Tibial nerve (tissue), 4 donors: Measurements from ENCODE around the gene GALNT14. TPM values are rescaled to one million over a fixed set of nuclear protein-coding genes. Genes with fewer than 3 reads are reported as not detected.

Experiments
- DNase-seq, 2 donors: peaks; one replicate each; pipeline ENCODE4 v3.0.0-alpha.2; 2019; ENCODE audit warnings: low spot score in 2 of 2
- H3K27ac ChIP-seq, 4 donors: fragments of 200-600 bp; sonication (generic) in 3 of 4; one replicate each; pipeline ENCODE4 v1.5.1; 2017 to 2019; ENCODE audit warnings: mild to moderate bottlenecking in 1 of 4
- H3K27me3 ChIP-seq, 2 donors: fragments of 200-600 bp; sonication (generic) in 1 of 2; one replicate each; pipeline versions ENCODE4 v1.5.1 to v1.6.0; 2017 to 2019
- H3K36me3 ChIP-seq, 3 donors: fragments of 200-600 bp; sonication (generic); one replicate each; pipeline ENCODE4 v1.5.1; 2018 to 2019
- H3K4me1 ChIP-seq, 4 donors: fragments of 200-600 bp; sonication (generic) in 3 of 4; one replicate each; pipeline ENCODE4 v1.5.1; 2017 to 2019
- H3K4me3 ChIP-seq, 4 donors: fragments of 200-600 bp; sonication (generic) in 3 of 4; one replicate each; pipeline ENCODE4 v1.5.1; 2017 to 2019; ENCODE audit warnings: mild to moderate bottlenecking in 1 of 4, moderate library complexity in 1 of 4
- H3K9me3 ChIP-seq, 4 donors: fragments of 200-600 bp; sonication (generic) in 3 of 4; one replicate each; pipeline ENCODE4 v1.5.1; 2017 to 2019
- CTCF ChIP-seq, 5 experiments: fragments of 200-600 bp in 3 of 5; fragments of 450-650 bp in 2 of 5; sonication (generic) in 3 of 5; IDR thresholded peaks; one replicate each; pipeline ENCODE4 v1.5.1; 2016 to 2019; ENCODE audit warnings: antibody characterized with exemption in 5 of 5, mild to moderate bottlenecking in 3 of 5, moderate library complexity in 2 of 5
- EP300 ChIP-seq, 2 donors: sonication (generic); formaldehyde crosslinking; IDR thresholded peaks; one replicate each; pipeline ENCODE4 v1.6.1; 2017; ENCODE audit warnings: antibody characterized with exemption in 2 of 2, mild to moderate bottlenecking in 1 of 2
- POLR2A ChIP-seq, 2 donors: fragments of 450-650 bp; IDR thresholded peaks; one replicate each; pipeline ENCODE4 v1.6.1; 2017; ENCODE audit warnings: antibody characterized with exemption in 2 of 2, mild to moderate bottlenecking in 2 of 2, moderate library complexity in 2 of 2
- WGBS, 2 donors: methylation state at CpG; one replicate each; pipeline ENCODE4 v1.1.5; 2018; 5-methylcytosine and 5-hydroxymethylcytosine counted together
- total RNA-seq, 4 donors: library from RNA; depleted of rRNA; stranded (reverse); fragments of >200 nt; gene quantifications; one replicate each; pipeline ENCODE4 v1.1.0, GENCODE V29; 2016

Gene GALNT14
- total RNA-seq, 4 donors from 2014 or later = 0.21 to 4.2 (median 0.78) TPM; not detected in 1

- DNase-seq = no peak
- no peak overlapping the region for H3K27ac ChIP-seq
- no peaks in the 10 kb centered on the region for H3K27me3 ChIP-seq
- H3K9me3 ChIP-seq = no peaks in the 10 kb centered on the region
- H3K4me1 ChIP-seq = no peaks in the 10 kb centered on the region
- H3K36me3 ChIP-seq = no peaks in the 10 kb centered on the region
- no peak overlapping the region for H3K4me3 ChIP-seq
- 69 to 72% methylated on average over 6 of the region's 6 CpGs for WGBS, 2 donors
- TF ChIP-seq EP300 (IDR thresholded peaks at IDR 0.05) (no peak), POLR2A (IDR thresholded peaks at IDR 0.05) (no peak), CTCF (IDR thresholded peaks at IDR 0.05) (no peak)
Measured at GRCh38 chr2:31151501-31151900, 13.3 kb upstream of the GALNT14 start.

GRCh38 chr2:31150120-31150670, 12.0 kb upstream of the GALNT14 start:
- H3K9me3 ChIP-seq = no peaks in the 10 kb centered on the region
- H3K27ac ChIP-seq = no peak overlapping the region
- no peak for TF ChIP-seq POLR2A (IDR thresholded peaks at IDR 0.05)
- no peak for TF ChIP-seq CTCF (IDR thresholded peaks at IDR 0.05)
- no peak for TF ChIP-seq EP300 (IDR thresholded peaks at IDR 0.05)
- no peaks in the 10 kb centered on the region for H3K36me3 ChIP-seq
- no peak for DNase-seq
- no peaks in the 10 kb centered on the region for H3K27me3 ChIP-seq
- no peak overlapping the region for H3K4me3 ChIP-seq
- WGBS, 2 donors = 85 to 89% methylated on average over 6 of the region's 6 CpGs
- no peaks in the 10 kb centered on the region for H3K4me1 ChIP-seq

- no peaks in the 10 kb centered on the region for H3K36me3 ChIP-seq
- H3K9me3 ChIP-seq = no peaks in the 10 kb centered on the region
- H3K4me1 ChIP-seq = no peaks in the 10 kb centered on the region
- H3K27ac ChIP-seq = no peak overlapping the region
- no peak overlapping the region for H3K4me3 ChIP-seq
- H3K27me3 ChIP-seq = no peaks in the 10 kb centered on the region
- no peak for DNase-seq
- no peak for TF ChIP-seq POLR2A (IDR thresholded peaks at IDR 0.05)
- no peak for TF ChIP-seq CTCF (IDR thresholded peaks at IDR 0.05)
- no peak for TF ChIP-seq EP300 (IDR thresholded peaks at IDR 0.05)
- WGBS, 2 donors = 79 to 82% methylated on average over 2 of the region's 2 CpGs
Measured at GRCh38 chr2:31148514-31148913, 10.3 kb upstream of the GALNT14 start.

GRCh38 chr2:31147645-31148044, 9.4 kb upstream of the GALNT14 start:
- no peak for DNase-seq
- TF ChIP-seq POLR2A (IDR thresholded peaks at IDR 0.05) (no peak), CTCF (IDR thresholded peaks at IDR 0.05) (no peak), EP300 (IDR thresholded peaks at IDR 0.05) (no peak)
- WGBS, 2 donors = 65 to 82% methylated on average over 5 of the region's 5 CpGs
- H3K27me3 ChIP-seq = no peaks in the 10 kb centered on the region
- H3K4me3 ChIP-seq = no peak overlapping the region
- no peaks in the 10 kb centered on the region for H3K4me1 ChIP-seq
- H3K9me3 ChIP-seq = no peaks in the 10 kb centered on the region
- H3K27ac ChIP-seq = no peak overlapping the region
- no peaks in the 10 kb centered on the region for H3K36me3 ChIP-seq

- Histone ChIP-seq H3K9me3 (no peaks in the 10 kb centered on the region), H3K36me3 (no peaks in the 10 kb centered on the region), H3K4me3 (no peak overlapping the region), H3K27me3 (peaks cover 0 to 28% of the 10 kb centered on the region in 2 donors), H3K27ac (no peak overlapping the region), H3K4me1 (peaks cover 0 to 19% (median 13%) of the 10 kb centered on the region in 4 donors)
- TF ChIP-seq CTCF (IDR thresholded peaks at IDR 0.05) (no peak), EP300 (IDR thresholded peaks at IDR 0.05) (no peak), POLR2A (IDR thresholded peaks at IDR 0.05) (no peak)
- 62 to 67% methylated on average over 3 of the region's 3 CpGs for WGBS, 2 donors
- DNase-seq = no peak
Measured at GRCh38 chr2:31142110-31142509, 3.9 kb upstream of the GALNT14 start.
